Sciatic nerve (tissue), 2 donors: Measurements from ENCODE around the gene SEMA6B. TPM values are rescaled to one million over a fixed set of nuclear protein-coding genes. Genes with fewer than 3 reads are reported as not detected.

Experiments
- ATAC-seq: fragments of 200-7000 bp; cut with Tn5 transposase; one replicate; pipeline ENCODE4 v1.9.1; 2020; ENCODE audit warnings: mild to moderate bottlenecking, moderate library complexity
- DNase-seq: peaks from one replicate; pipeline ENCODE4 v3.0.0-alpha.2; 2020; ENCODE audit warnings: low spot score
- intact Hi-C: fragments of 100-400 bp; cut with DNase I; formaldehyde crosslinking; loops from one replicate; pipeline ENCODE4 v1.14.2; 2022
- total RNA-seq: library from RNA; stranded (reverse); fragmentation: NEBNext Ultra II Directional; extraction: Animal tissue kit (Norgen Biotek cat#: 25700); gene quantifications from one replicate; pipeline ENCODE4 v1.2.1, GENCODE V29; 2021
- donor health status: DM: no; HTN: no; CAD: no.
- donor health status: DM: no; HTN: no; CAD: no.

SEMA6B gene
- total RNA-seq, 1 donor from 2014 or later = 28.2 TPM

GRCh38 chr19:4590559-4590958 is 31.1 kb upstream of the SEMA6B start:
- intact Hi-C loops = no loop called here
- no peak for DNase-seq
- no peak for ATAC-seq

- DNase-seq = no peak
- no peak for ATAC-seq
- intact Hi-C loops = no loop called here
Measured at GRCh38 chr19:4589579-4590410, 30.3 kb upstream of the SEMA6B start.

- DNase-seq = no peak
- ATAC-seq = no peak
- intact Hi-C loops = no loop called here
Measured at GRCh38 chr19:4588291-4588761, 28.8 kb upstream of the SEMA6B start.

- intact Hi-C loops = no loop called here
- no peak for DNase-seq
Measured at GRCh38 chr19:4587527-4587926, 28.0 kb upstream of the SEMA6B start.

GRCh38 chr19:4586691-4587090 is 27.2 kb upstream of the SEMA6B start:
- no peak for DNase-seq
- no peak for ATAC-seq
- intact Hi-C loops = no loop called here

More at GRCh38 chr19:4587527-4587926, 28.0 kb upstream of the SEMA6B start:
- ATAC-seq = no peak

- DNase-seq = no peak
- no peak for ATAC-seq
- intact Hi-C loops = no loop called here
Measured at GRCh38 chr19:4586245-4586644, 26.8 kb upstream of the SEMA6B start.

- intact Hi-C loops = no loop called here
- DNase-seq (no peak), ATAC-seq (no peak)
Measured at GRCh38 chr19:4585556-4585955, 26.1 kb upstream of the SEMA6B start.

GRCh38 chr19:4584670-4585460 is 25.4 kb upstream of the SEMA6B start:
- DNase-seq (no peak), ATAC-seq (peak; percentile 31)
- intact Hi-C loops = no loop called here

- intact Hi-C loops = no loop called here
- ATAC-seq = peak; percentile 39
- no peak for DNase-seq
Measured at GRCh38 chr19:4583961-4584669, 24.6 kb upstream of the SEMA6B start.

GRCh38 chr19:4582980-4583842 is 23.7 kb upstream of the SEMA6B start:
- intact Hi-C loops = no loop called here
- no peak for ATAC-seq
- no peak for DNase-seq

GRCh38 chr19:4581666-4582553 is 22.4 kb upstream of the SEMA6B start:
- no peak for ATAC-seq
- intact Hi-C loops = no loop called here

GRCh38 chr19:4580961-4581665 is 21.6 kb upstream of the SEMA6B start:
- DNase-seq (no peak), ATAC-seq (no peak)
- intact Hi-C loops = no loop called here

More at GRCh38 chr19:4581666-4582553, 22.4 kb upstream of the SEMA6B start:
- DNase-seq = no peak

- DNase-seq = no peak
- intact Hi-C loops = no loop called here
- ATAC-seq = no peak
Measured at GRCh38 chr19:4580021-4580901, 20.8 kb upstream of the SEMA6B start.

- ATAC-seq (no peak), DNase-seq (no peak)
- intact Hi-C loops = no loop called here
Measured at GRCh38 chr19:4579389-4579788, 19.9 kb upstream of the SEMA6B start.

GRCh38 chr19:4578552-4579248 is 19.2 kb upstream of the SEMA6B start:
- ATAC-seq = no peak
- intact Hi-C loops = no loop called here

More at GRCh38 chr19:4578552-4579248, 19.2 kb upstream of the SEMA6B start:
- DNase-seq = no peak
